SK-N-MC (cell line): Measurements from ENCODE around the gene RBMXL3.

Source experiments
- EZH2 ChIP-seq: fragments of 200-600 bp; sonication (generic); IDR thresholded peaks from one replicate; pipeline ENCODE4 v1.6.1; 2017; ENCODE audit warnings: antibody characterized with exemption
- FOXP2 ChIP-seq: optimal IDR thresholded peaks from 2 replicates; pipeline ENCODE3; 2011; ENCODE audit warnings: mild to moderate bottlenecking, moderate library complexity; ENCODE audit not compliant: insufficient read depth; ENCODE audit errors: extremely low read length, control extremely low read depth

DNA sequence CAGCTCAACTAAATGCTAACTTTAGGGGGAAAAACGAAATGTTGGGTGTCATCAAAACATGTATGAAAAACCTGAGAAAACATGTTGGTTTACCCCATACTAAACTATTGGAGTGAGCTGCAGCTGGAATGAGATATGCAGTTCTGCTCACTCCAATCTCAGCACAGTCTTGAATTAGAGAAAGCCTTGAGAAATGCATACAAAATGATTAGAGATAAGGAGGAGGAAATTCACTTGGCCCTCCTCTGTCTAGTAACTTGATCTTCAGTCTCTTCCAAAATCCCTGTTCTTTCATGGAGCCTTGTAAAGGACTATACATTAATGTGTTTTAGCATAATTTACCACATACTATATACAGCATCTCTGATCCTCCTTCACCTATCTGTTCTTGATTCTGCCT is 47.8 kb downstream of the RBMXL3 start:
- TF ChIP-seq EZH2 = no peak
- no peak for TF ChIP-seq FOXP2
